NCI-H2081 (cell line): ENCODE measurements around the gene JUND.
"Not testable (repeated sequence)": the region's sequence is repeated elsewhere in the genome, so short reads cannot be mapped to it uniquely, and the experiment has no call there.

Experiments used
- DNase-seq, 2 experiments: peaks; one replicate each; lab custom pipeline; 2025; lab: John Stamatoyannopoulos, UW

Gene JUND

DNA sequence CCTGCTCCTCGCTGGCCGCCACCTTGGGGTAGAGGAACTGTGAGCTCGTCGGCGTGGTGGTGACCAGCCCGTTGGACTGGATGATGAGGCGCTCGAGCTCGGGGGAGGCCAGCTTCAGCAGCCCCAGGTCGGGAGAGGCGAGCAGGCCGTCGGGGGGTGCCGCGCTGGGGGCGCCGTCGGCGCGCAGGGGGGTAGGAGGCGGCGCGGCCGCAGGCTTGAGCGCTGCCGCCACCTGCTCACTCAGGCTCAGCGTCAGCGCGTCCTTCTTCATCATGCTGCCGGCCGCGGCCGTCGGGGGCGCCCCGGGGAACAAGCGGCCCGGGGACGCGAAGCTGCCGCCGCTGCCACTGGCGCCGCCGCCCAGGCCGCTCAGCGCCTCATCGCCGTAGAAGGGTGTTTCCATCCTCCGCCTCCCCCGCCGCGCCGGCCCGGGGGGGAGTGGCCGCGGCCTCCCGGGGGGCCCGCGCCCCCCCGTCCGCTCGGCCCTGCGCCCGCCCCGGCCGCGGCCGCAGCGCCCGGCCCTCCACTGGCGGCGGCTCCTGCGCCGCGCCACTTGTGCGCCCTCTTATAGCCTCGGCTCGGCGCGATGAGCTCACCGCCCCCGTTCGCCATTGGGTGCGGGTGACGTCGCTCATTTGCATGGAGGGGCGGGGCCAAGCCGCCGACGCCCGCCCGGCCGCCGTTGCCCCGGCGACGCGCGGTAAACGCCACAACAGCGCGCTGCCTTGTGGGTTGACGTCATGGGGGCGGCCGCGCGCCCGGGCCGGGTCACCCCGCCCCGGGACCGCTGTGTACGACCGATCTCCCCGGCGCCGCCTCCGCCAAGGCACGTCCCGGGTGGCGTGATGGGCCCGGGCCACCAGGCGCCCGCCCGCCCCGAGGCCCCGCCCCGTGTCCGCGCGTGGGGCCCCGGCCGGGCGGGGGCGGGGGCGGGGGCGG is at the start of gene JUND:
JUND (minus strand) TSS at position 541 of the 939 bp plus-strand sequence; CDS start at position 403, 138 bp downstream.
- DNase-seq, result peak; percentile 96

DNA sequence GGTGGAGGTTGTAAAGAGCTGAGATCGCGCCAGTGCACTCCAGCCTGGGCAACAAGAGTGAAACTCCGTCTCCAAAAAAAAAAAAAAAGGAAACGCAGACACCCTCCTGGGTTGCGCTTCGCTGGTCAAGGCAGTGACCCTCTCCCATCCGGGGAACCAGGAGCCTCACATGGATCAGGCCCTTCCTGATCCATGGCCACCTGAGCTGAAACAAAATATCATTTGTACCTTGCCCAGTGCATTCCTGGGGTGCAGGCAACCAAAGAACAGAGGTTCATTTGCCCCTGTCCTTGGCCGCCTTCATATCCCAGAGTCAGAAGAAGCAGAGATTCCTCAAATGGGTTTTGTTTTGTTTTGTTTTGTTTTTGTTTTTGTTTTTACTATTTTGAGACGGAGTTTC is 49.4 kb upstream of the JUND start:
- no peak for DNase-seq

DNA sequence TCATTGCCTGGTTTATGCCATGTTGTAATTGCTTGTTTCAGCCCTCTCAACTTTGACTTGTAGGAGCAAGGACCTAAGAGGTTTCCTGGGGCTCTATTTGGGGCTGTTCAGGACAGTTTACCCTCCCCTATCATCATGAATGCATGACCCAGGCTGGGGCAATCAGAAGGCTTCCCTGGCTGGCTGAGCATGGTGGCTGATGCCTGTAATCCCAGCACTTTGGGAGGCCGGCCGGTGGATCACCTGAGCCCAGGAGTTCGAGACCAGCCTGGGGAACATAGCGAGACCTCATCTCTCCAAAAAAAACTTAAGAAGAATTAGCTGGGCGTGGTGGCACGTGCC is 47.6 kb upstream of the JUND start:
- DNase-seq, result no peak

DNA sequence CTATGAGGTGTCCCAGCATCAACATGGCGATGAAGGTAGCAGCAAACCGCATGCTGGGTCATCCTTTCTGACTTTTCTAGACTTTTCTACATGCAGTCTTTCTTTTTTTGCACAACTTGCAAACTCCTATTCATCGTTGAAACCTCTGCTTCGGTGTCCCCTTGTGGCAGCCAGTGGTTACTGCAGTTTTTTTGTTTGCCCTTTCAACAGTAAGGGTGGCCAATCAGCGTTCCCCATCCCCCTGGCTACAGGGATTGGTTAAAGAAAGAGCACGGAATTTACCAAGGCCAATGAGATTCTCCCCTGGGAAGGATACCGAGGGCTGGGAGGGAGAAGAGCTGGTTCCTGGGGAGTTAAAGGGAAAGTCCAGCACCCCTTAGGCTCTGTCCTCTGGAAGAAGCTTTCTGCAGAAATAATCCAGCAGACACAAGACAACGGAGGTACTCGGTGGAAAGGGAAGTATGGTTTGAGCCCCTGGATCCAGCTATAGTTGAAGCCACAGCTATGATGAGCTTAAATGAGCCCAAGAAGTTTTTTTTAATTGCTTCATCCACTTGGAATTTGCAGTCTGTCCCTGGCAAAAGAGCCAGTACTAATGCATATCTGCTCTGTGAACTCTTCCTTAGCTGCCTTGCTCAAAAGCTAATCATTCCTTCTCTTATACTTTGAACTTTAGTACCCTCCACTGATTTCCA is 47.1 kb upstream of the JUND start:
- peak; percentile 95 to 97 for DNase-seq

DNA sequence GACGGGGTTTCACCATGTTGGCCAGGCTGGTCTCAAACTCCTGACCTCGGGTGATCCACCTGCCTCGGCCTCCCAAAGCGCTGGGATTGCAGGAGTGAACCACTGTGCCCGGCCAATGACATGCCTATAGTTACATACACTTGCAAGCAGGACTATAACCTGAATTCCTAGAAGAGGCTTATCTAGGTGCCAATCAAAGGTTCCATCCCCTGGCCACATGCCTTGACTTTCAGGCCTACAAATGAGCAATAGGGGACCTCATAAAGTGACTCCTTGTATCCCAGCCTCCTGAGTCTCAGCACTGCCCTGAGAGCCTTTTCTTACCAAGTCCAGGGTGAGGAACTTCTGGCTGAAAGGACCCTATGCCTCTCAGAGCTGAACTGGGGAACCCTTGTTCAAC is 45.4 kb upstream of the JUND start:
- DNase-seq, result no peak

DNA sequence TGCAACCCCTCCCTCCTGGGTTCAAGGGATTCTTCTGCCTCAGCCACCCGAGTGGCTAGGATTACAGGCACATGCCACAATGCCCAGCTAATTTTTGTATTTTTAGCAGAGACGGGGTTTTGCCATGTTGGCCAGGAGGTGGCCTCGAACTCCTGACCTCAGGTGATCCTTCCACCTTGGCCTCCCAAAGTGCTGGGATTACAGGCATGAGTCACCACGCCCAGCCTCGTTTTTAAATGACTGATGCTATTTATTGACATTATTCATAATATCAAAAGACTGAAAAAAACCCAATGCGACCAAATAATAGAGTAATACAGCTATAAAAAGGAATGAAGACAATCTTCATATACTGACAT is 42.9 kb upstream of the JUND start:
- DNase-seq, result not testable (repeated sequence)

DNA sequence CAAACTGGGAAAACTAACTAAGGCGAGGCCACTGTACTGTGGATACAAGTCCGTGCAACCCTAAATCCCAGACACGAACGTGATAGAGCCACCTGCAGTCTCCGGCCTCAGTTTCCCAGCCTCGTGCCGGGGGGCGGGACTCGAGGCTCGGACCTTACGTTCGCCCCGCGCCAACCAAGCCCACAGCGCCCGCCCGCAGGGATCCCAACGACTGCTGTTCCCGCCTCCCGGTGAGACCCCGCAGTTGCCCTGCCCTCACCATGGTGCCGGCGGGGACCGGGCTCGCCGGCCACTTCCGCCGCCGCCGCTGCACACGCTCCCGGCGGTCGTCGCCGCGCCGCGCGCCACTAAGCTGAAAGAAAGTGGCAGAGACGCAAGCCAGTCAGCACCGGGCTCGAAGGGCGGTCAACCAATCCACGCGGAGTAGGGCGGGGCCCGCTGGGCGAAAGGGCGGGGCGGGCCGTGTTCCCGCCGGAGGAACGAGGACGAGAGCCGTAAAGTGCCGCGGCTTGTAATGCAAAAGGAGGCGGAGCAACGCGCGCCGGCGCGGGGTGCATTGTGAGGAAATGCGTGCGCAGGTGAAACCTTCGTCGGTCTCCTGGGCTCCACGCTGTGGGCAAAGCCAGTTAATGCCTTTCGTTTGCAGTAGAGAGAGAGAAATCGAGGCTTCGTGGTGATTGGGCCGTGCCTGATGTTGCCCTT is 41.5 kb upstream of the JUND start, which contains the start of gene LSM4:
LSM4 (minus strand) TSS at position 318 of the 702 bp plus-strand sequence; CDS start at position 262, 56 bp downstream.
- DNase-seq, result peak; percentile 98 to 99

DNA sequence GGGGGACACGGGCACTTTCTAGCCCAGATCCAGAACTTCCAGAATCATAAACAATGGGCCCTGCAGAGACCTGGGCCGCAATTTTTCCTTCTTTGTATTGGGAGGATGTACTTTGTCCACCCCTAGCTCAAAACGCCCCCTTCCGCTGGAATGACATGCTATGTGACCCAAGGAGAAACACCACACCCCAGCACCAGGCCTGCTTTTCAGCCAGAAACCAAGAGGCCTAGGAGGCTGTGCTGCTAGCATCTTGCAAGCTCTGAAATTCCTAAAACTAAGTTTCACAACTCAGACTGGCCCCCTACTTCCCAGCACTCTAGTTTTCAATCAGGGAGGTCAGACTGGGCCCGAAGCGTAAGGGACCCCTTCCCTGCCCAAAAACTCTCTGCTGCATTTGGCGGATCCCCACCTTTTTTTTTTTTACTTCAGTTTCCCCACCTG is 40.9 kb upstream of the JUND start:
- DNase-seq, result peak; percentile 23 to 43

DNA sequence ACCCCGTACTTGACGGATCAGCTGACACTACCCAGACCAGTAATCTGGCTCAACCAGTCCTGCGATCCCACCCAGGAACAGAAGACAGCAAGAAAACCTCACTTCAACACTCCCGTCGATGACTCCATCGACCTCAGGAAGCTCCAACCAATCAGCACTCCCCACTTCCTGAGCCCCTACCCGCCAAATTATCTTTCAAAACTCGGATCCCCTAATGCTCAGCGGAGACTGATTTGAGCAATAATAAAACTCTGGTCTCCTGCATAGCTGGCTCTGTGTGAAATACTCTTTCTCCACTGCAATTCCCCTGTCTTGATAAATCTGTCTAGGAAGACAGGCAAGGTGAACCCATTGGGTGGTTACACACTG is 40.3 kb upstream of the JUND start:
- DNase-seq, result no peak

DNA sequence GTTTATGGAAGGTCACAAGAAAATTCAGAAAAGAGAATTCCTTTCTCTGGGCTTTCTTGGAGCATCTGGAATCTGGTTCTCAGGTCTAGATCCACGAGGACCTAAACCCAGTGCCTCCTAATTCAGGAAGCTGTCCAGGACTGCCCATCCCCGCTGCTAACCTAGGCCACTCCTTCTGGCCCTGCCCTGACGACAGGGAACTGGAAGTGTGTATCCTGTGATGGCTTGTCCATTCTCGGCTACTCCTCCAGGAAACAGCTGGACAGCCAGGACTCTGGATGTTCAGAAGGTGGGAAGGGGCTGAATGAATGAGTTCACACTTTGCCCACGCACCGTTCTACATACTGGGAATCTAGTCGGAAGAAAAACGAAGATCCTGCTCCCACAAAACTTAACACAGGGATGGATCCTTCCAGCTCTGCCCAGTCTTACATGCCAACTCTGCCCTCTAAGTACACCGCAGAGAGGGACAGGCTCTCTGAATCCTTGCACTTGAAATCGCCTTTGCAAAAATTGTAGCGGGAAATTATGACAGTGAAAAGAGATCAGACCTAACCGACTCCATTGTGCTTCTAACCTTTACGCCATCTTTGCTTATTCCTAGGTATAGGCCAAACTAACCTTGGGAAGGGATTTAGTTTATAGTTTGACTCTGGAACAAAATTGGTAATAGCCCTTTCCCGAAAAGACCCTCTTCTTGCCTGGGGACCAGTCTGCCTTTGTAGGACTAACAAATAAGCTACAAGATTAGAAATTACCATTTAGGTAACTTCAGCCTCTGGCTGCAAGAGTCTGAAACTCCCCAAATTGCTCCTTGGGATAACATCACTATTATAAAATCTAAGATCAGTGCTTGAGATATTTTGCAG is 39.7 kb upstream of the JUND start:
- DNase-seq, result no peak

DNA sequence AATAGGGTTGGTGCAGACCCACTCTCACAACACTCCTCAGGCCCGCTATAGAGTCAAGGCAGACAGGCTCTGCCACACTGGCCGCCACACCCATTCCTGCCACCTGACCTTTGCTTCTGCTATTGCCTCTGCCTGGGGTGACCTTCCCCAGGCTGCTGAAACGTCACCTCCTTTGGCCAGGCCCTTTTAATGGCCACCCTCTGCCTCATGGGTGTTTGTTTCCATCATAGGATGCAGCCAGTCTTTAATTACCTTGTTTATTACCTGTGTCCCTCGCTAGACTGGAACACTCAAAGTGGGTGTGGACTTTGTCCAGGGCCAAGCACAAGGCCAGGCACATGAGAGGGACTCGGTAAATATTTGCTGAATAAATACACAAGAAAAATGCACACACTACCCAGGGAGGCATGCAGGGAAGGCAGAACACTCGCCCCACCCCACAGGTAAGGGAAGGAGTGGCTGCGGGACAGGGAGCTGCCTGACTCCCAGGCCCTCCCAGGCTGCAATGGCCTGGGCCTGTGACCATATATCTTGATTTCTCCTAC is 38.2 kb upstream of the JUND start:
- DNase-seq, result no peak

DNA sequence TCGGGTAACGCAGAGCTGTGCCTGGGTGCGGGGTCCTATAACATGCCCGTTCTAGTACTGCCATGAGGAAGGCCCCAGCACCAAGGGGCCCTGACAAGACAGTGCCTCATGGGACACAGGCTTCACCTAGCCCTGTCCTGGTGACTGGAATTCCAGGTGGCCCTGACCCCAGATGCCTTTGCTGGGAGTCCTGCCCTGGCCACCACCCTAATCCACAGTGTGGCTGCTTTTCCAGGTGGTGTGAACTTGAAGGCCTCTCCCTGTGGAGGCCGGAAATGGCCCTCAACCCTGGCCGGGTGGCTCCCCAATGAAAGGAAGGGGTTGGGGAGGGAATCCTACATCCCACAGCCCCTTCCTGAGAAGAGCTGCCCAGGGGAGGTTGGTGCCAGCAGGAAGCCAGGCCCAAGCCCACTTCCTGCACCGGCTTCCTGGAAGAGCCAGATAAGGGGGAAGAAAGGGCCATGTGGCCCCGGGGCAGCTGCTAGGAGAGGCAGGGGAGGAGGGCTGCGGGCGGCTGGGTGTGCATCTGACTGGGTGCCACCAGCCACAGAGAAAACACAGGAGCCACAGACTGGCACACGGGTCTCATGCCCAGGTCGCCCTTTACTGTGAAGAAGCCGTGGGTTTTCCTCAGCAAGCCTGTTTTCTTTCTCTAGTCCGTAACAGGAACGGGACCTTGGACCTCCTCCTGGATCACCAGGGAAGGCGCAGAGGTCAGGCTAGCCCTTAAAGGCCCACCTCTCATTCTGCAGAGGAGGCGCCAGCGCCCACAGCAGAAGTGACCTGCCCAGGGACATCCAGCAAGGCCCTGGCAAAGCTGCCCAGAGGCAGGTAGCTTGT is 36.8 kb upstream of the JUND start:
- DNase-seq, result no peak

DNA sequence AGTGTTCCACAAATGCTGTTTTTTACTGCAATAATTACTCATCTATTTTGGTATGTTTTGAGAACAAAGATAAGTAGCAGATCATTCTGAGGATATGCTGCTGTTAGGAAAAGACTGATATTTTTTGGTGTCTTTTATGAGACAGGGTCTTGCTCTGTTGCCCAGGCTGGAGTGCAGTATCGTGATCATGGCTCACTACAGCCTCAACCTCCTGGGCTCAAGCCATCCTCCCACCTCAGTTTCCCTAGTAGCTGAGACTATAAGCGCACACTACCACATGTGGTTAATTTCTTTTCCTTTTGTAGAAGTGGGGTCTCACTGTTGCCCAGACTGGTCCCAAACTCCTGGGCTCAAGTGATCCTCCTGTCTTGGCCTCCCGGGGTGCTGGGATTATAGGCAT is 32.0 kb upstream of the JUND start:
- DNase-seq, result no peak

DNA sequence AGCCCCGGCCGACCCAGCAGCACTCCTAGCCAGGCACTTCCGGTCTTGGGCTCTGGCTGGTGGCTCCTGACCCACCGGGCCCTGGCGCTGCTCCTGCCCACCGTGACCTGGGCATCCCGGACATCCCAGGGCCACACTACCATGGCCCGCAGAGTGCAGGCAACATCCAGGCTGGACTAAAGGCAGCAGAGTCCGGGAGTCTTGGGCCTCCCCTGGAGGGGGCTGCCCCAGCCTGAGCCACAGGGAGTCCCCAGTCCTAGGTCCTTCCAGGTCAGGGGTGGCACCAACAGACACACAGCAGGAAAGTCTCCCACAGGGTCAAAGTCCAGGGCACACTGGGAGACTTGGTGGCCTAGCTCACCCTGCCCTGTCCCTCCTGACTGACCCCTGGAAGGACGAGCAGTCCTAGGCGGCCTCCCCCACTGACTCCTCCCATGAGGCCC is 30.7 kb upstream of the JUND start:
- DNase-seq, result no peak

DNA sequence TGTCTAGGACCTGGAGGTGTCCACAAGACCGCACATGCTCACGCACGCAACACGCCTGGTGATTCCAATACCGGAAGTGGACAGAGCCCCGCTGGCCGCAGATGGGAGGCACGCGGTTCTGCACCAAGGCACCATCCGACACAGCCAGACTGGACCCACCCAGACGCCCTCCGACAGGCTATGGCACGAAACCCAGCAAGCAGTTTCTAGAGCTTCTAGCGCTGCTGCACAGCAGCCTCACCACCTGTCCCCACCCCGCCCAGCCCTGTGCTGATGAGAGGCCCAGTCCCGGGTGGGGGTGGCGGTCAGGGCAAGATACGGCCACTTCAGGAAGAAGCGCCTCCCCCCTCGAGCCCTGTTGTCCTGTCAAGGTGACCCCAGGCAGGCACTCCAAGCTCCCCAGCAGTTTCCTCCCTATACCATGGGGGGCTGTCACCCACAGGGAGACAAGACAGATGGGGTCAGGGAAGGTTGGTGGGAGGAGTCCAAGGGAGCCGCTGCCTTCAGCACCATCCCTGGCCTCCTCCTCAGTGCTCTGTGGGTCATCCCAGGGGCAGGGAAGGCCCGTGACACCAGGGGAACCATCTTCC is 30.2 kb upstream of the JUND start:
- no peak for DNase-seq

DNA sequence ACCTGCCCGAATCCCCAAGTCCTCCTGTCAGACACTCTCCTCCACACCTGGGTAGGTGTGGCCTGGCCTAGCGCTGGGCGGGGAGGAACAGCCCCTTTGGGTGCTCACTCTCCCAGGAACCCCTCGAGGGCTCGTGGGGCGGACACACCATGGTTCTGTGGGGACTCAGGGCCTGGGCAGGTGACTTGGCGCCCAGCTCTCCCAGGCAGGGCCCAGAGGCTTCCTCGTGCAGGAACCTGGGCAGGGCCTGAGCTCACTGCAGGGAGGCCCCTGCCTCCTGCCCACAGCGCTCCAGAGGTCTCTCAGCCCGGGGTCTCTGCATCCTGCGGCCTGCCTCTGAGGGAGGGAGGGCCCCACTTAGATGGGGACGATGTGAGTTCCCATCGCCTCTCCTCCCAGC is 29.5 kb upstream of the JUND start:
- DNase-seq, result no peak

DNA sequence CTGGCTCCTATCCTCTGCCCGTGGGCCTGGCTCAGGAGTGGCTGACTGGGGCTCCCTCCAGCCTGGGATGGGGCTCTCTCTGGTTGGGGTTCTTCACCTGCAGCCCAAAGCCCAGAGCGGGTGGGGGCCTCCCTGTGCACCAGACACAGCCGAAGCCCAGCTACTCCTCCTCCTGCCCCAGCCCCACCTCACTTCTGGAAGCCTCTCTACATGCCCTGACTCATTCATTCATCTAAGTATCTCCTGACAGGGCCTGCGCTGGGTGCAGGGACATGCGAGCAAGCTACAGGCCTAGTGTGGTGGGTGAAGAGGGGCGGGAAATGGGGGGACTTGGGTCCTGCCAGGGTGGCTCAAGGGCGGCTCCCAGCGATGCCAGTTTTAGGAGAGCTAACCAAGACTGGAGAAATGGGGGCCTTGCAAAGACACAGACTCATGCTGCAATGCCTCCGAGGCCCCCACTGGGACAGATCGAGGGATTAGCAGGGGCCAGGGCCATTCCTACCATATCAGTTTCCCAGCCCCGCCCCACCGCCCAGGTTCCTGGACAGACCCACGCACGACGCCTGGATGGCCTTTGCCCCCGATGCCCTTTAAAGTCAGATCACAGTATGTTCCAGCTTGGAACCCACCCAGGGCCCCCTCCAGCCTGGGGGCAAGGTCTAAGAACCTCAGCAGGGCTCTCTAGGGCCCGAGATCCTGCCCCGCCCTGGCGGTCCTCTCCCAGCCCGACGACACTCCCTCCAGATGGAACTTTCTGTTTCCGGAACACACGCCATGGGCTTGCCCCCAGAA is 28.9 kb upstream of the JUND start:
- no peak for DNase-seq

DNA sequence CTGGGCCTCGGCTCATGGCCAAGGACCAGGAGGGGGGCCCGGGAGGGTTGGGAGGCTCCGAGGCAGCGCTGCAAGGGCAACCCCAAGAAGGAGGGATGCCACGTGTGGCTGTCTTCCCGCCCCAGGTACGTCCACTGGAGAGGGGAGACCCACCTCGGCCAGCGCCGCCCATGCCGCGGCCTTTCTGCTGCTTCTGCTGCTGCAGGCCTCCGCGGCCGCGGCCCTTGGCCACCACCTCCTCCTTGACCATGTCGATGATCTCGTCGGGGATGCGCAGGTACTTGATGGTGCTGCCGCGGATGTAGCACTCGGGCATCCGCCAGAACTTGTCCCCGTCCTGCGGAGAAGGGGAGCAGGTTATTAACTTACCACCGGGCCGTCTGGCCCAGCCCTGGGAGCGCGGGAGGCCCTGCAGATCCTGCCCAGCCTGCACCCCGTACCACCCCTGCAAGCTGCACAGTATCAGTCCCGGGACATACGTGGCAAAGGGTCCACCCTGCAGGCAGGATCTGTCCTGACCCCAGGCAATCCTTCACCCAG is 28.2 kb upstream of the JUND start:
- no peak for DNase-seq

DNA sequence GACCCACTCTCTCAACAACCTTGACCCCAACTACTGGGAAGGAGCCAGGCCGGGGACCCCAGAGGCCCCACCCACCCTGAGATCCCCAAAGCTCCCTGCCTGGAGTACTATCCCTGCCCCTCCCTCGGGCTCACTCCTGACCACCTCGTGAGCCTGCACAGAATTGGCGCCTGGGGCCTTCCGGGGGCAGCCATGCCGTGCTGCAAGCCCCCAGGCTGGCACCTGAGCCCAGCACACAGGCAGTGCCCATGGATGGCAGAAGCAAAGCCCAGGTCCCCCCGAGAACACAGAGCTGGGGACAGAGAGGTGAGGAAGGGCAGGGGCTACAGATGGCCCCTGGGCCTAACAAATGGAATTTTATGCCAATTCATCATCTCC is 27.5 kb upstream of the JUND start:
- DNase-seq, result no peak
